ENCODE data around the gene TGFBRAP1.

GRCh38 chr2:105317937-105318336, 11.6 kb downstream of the TGFBRAP1 start:
- TF ChIP-seq EZH2 (IDR thresholded peaks at IDR 0.05; ENCODE audit: borderline replicate concordance) (no peak), CTCF (IDR thresholded peaks at IDR 0.05; ENCODE audit: poor library complexity) (no peak)

All from hepatocyte (in vitro differentiated cells).